Measurements from ENCODE around the gene GET4.

DNA sequence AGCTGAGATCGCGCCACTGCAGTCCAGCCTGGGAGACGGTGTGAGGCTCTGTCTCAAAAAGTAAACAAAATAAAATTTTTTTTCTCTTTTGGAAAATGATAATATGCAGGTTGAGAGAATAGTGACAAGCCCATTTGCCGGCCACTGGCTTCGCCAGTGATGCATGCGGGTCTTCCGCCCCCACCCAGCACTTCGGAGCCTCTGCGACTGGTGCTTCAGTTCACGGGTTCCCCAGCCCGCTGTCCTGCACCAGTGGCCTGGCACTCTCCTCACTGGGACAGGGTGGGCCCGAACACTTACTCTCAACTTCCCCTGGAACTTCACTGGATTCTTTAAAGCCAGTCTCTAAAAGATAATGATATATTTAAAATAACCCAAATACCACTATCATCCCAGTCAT lies 41.3 kb upstream of the GET4 start:
- TF ChIP-seq CTCF (IDR thresholded peaks at IDR 0.05): no peak
- no peak for TF ChIP-seq POLR2A (IDR thresholded peaks at IDR 0.05)

All from body of pancreas (tissue), 4 donors.